IPS-15b (cell line): ENCODE measurements around the gene SPRR2F.
"Not testable (repeated sequence)": the region's sequence is repeated elsewhere in the genome, so short reads cannot be mapped to it uniquely, and the experiment has no call there.

Experiments
- H3K27me3 ChIP-seq: one replicate; pipeline ENCODE4 v1.6.1; 2013; ENCODE audit warnings: low read length; ENCODE audit not compliant: control insufficient read depth, insufficient read depth
- H3K36me3 ChIP-seq: one replicate; pipeline ENCODE4 v1.6.1; 2013; ENCODE audit warnings: low read length; ENCODE audit not compliant: control insufficient read depth, insufficient read depth
- H3K4me1 ChIP-seq: one replicate; pipeline ENCODE4 v1.6.1; 2013; ENCODE audit warnings: mild to moderate bottlenecking, low read length; ENCODE audit not compliant: control insufficient read depth, insufficient read depth
- H3K4me3 ChIP-seq: one replicate; pipeline ENCODE4 v1.5.1; 2013; ENCODE audit warnings: low read depth, low read length
- H3K9ac ChIP-seq: one replicate; pipeline ENCODE4 v1.6.1; 2013; ENCODE audit warnings: low read depth, mild to moderate bottlenecking, low read length
- H3K9me3 ChIP-seq: one replicate; pipeline ENCODE4 v1.6.1; 2013; ENCODE audit warnings: mild to moderate bottlenecking, low read length; ENCODE audit not compliant: control insufficient read depth, insufficient read depth

SPRR2F gene, protein sequence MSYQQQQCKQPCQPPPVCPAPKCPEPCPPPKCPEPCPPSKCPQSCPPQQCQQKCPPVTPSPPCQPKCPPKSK

DNA sequence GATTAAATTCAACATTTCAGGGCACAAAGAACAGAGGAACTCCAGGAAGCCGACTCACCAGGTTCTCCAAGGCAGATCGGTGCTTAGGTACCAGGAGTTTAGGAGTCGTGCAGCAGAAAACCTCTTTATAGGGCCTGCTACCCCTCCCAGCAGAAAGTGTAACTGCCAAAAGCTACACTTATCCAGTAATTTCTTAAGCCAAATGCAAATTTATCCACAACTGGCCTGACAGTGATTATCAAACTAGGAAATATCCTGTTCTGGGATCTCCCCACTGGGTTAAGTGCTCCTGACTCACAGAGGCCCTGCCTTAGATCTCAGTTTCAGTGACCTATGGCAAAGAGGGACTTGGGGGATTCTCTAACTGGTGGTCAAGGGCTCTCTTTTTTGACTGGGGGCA, at the start of gene SPRR2F:
SPRR2F (minus strand) TSS at position 101 of the 400 bp plus-strand sequence. CDS start 783 bp downstream, outside the sequence.
- no peaks in the 10 kb centered on the region for H3K4me1 ChIP-seq
- H3K36me3 ChIP-seq: no peaks in the 10 kb centered on the region
- no peak within 1 kb of the TSS for H3K4me3 ChIP-seq
- no peaks in the 10 kb centered on the region for H3K27me3 ChIP-seq
- H3K9me3 ChIP-seq: no peaks in the 10 kb centered on the region
- no peak within 1 kb of the TSS for H3K9ac ChIP-seq

DNA sequence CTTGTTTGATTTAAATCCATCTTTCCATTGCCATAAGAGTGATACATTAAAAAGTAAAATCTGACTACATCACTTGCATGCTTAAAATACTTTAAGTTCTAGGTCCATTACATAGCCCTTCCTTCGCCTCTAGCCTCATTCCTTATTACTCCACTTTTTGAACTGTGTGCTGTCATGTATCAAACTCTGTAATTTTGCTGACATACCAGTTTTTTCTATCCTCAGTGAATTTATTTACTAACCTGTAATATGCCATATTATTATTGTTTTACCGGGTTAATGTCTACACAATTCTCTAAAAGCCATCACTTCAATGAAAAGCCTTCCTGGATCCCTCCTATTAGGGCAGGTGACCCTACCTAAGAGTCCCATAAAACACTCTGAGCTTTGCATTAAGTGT, 42.2 kb upstream of the SPRR2F start:
- Histone ChIP-seq H3K9me3 (peaks cover 7% of the 10 kb centered on the region), H3K9ac (no peak overlapping the region), H3K36me3 (no peaks in the 10 kb centered on the region), H3K4me1 (no peaks in the 10 kb centered on the region), H3K4me3 (no peak overlapping the region), H3K27me3 (no peaks in the 10 kb centered on the region)

DNA sequence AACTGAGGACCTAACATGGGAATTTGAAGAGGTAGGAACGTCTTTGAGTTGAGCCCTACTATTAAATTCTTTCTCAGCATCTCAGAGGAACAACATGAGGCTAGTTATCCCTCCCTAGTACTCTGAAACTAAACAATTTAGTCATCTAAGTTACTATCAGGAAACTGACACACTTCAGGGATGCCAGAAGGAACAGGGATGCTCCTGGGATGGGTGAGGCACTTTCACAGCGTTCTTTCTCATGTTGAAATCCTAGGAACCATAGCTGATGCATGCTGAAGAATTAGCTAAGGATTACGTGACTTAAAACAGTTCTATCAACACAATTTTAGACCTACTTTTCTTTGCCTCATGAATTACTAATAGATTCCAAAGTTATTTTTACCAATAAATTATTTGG, 39.2 kb upstream of the SPRR2F start:
- no peaks in the 10 kb centered on the region for H3K9me3 ChIP-seq
- H3K27me3 ChIP-seq: no peaks in the 10 kb centered on the region
- H3K9ac ChIP-seq: no peak overlapping the region
- H3K36me3 ChIP-seq: no peaks in the 10 kb centered on the region
- H3K4me3 ChIP-seq: no peak overlapping the region
- no peaks in the 10 kb centered on the region for H3K4me1 ChIP-seq

DNA sequence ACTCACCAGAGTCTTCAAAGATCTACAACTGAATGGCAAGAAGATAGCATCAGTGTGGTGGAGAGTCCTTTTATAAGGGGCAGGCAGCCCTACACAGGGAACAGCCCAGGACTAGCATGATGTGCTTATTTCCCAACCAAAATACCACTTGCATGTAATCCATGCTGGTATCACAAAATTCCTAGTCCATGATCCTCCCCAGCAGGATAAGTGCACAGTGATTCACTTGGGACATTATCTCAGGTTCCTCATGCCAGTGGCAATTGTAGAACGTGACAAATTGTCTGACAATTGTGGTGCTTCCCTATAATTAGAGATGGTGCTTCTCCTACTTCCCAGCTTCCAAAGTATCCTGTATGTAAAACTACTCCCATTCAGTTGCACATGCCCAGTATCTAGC, 37.5 kb upstream of the SPRR2F start, which contains the start of gene SPRR2G:
SPRR2G (minus strand) TSS at position 45 of the 400 bp plus-strand sequence. CDS start 780 bp downstream, outside the sequence.
- no peaks in the 10 kb centered on the region for H3K9me3 ChIP-seq
- no peaks in the 10 kb centered on the region for H3K4me1 ChIP-seq
- no peaks in the 10 kb centered on the region for H3K27me3 ChIP-seq
- H3K9ac ChIP-seq: no peak within 1 kb of the TSS
- H3K36me3 ChIP-seq: no peaks in the 10 kb centered on the region
- H3K4me3 ChIP-seq: no peak within 1 kb of the TSS

DNA sequence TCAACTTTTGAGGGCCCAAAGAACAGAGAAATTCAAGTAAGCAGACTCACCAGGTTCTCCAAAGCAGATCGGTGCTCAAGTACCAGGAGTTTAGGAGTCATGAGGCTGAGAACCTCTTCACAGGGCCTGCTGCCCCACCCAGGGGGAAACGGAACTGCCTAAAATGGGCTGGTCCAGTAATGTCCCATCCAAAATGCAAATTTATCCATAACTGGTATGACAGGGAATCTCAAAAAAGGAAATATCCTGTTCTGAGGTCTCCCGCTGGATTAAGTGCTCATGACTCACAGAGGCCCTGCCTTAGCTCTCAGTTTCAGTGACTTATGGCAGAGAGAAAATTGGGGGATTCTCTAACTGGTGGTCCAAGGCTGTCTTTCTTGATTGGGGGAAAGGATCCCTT, 28.1 kb upstream of the SPRR2F start:
- Histone ChIP-seq H3K36me3 (no peaks in the 10 kb centered on the region), H3K4me1 (no peaks in the 10 kb centered on the region), H3K9ac (no peak overlapping the region), H3K9me3 (no peaks in the 10 kb centered on the region), H3K27me3 (no peaks in the 10 kb centered on the region), H3K4me3 (no peak overlapping the region)

DNA sequence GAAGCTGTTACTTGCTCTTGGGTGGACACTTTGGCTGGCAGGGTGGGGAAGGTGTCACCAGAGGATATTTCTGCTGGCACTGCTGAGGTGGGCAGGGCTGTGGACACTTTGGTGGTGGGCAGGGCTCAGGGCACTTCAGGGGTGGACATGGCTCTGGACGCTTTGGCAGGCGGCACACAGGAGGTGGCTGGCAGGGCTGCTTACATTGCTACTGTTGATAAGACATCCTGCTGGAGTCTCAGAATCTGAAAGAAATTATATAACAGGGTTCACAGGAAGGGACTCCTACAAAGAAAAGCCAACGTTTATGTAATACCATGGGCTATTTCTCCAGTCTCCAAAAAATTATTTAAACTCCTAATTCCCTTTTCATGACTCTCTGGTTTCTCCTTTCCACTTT, 27.2 kb upstream of the SPRR2F start:
- Histone ChIP-seq H3K9ac (no peak overlapping the region), H3K4me3 (no peak overlapping the region), H3K27me3 (no peaks in the 10 kb centered on the region), H3K36me3 (no peaks in the 10 kb centered on the region), H3K4me1 (no peaks in the 10 kb centered on the region), H3K9me3 (no peaks in the 10 kb centered on the region)

DNA sequence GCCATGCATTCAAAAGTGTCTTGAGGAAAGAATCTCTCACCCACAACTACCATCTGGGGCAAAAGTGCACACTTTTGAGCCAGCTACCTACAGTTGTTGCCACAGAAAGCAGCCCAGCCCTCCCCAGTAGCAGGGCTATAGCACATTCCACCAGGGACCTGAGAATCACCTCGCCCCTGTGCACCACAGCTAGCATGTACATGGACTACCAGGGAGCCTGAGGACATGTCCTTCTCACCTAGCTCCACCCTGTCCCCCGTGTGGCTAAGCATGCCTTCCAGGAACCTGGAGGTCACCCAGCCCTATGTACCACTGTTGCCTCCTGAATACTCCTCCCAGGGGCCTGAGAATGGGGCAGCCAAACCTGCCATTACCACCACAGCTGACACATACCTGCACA, 20.4 kb upstream of the SPRR2F start:
- Histone ChIP-seq H3K9ac (no peak overlapping the region), H3K27me3 (no peaks in the 10 kb centered on the region), H3K36me3 (no peaks in the 10 kb centered on the region), H3K9me3 (no peaks in the 10 kb centered on the region), H3K4me1 (no peaks in the 10 kb centered on the region), H3K4me3 (no peak overlapping the region)

DNA sequence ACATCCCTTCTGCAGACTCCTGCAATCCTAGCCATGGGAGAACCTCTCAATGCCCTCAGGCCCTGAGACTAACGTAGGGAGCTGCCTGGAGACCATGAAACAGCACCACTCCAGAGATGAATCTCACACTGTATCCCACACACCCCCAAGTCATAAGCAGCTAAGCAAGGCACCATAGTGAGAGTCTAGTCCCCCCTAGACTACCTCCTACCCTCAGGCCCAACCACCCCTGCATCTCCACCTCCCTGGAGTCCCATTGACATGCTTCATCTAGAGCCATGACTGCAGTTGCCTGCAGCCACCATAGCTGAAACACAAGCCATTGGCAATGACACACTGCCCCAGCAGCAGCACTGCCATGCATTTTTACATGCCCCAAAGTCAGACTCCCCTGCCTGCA, 20.0 kb upstream of the SPRR2F start:
- no peaks in the 10 kb centered on the region for H3K4me1 ChIP-seq
- no peaks in the 10 kb centered on the region for H3K9me3 ChIP-seq
- H3K9ac ChIP-seq: no peak overlapping the region
- no peaks in the 10 kb centered on the region for H3K27me3 ChIP-seq
- H3K36me3 ChIP-seq: no peaks in the 10 kb centered on the region
- no peak overlapping the region for H3K4me3 ChIP-seq

DNA sequence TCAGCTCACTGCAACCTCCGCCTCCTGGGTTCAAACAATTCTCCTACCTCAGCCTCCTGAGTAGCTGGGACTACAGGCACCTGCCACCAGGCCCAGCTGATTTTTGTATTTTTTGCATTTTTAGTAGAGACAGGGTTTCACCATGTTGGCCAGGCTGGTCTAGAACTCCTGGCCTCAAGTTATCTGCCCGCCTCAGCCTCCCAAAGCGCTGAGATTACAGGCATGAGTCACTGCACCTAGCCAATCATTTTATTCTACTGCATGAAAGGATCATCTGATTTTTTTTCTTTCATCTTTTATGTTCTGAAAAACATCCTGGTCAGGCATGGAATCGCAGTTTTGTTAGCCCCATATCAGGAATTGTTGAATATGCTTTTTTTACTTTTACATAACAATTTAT, 15.4 kb upstream of the SPRR2F start:
- H3K9ac ChIP-seq, H3K9me3 ChIP-seq, H3K36me3 ChIP-seq, H3K4me3 ChIP-seq, H3K27me3 ChIP-seq, H3K4me1 ChIP-seq: not testable (repeated sequence)

DNA sequence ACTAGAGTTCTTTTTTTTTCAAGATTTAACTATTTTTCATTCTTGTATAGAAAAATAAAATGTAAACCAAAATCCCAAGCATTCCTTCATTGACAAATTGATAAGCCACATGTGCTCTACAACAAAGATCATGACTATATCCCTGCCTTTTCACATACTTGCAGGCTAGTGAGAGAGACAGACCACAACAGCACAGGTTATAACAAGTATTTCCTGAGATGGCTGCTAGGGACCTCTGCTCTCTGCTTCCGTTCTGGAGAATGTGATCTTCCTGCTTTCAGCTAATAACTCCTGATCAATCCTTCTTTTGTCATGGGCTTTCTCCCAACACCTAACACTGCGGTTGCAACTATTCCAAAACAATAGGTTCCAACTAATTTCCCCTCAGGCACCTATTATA, 14.0 kb upstream of the SPRR2F start:
- Histone ChIP-seq H3K36me3 (no peaks in the 10 kb centered on the region), H3K9ac (no peak overlapping the region), H3K27me3 (no peaks in the 10 kb centered on the region), H3K4me3 (no peak overlapping the region), H3K4me1 (peaks cover 3% of the 10 kb centered on the region), H3K9me3 (no peaks in the 10 kb centered on the region)

DNA sequence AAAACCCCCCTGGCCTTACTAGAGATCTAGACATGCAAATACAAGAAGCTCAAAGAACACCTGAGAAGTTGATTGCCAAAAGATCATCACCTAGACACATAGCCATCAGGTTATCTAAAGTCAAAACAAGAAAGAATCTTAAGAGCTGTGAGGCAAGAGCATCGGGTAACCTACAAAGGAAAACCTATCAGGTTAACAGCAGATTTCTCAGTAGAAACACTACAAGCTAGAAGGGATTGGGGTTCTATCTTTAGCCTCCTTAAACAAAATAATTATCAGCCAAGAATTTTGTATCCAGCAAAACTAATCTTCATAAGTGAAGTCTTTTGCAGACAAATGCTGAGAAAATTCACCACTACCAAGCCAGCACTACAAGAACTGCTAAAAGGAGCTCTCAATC, 12.2 kb upstream of the SPRR2F start:
- H3K36me3 ChIP-seq: no peaks in the 10 kb centered on the region
- no peaks in the 10 kb centered on the region for H3K27me3 ChIP-seq
- H3K4me1 ChIP-seq: peaks cover 3% of the 10 kb centered on the region
- H3K4me3 ChIP-seq: no peak overlapping the region
- no peaks in the 10 kb centered on the region for H3K9me3 ChIP-seq
- H3K9ac ChIP-seq: no peak overlapping the region

DNA sequence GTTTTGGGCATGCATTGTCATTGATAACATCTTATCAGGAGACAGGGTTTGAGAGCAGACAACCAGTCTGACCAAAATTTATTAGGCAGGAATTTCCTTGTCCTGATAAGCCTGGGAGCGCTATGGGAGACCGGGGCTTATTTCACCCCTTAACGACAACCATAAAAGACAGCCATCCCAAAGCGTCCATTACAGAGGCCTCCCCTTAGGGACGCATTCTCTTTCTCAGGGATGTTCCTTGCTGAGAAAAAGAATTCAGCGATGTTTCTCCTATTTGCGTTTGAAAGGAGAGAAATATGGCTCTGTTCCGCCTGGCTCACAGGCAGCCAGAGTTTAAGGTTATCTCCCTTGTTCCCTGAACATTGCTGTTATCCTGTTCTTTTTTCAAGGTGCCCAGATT, 10.5 kb upstream of the SPRR2F start:
- not testable (repeated sequence) for H3K4me1 ChIP-seq, H3K4me3 ChIP-seq, H3K9ac ChIP-seq, H3K27me3 ChIP-seq, H3K9me3 ChIP-seq, H3K36me3 ChIP-seq
